ENCODE data around the gene ENTHD1. TPM values are rescaled to one million over a fixed set of nuclear protein-coding genes. Genes with fewer than 3 reads are reported as not detected.
"Not testable (repeated sequence)": the region's sequence is repeated elsewhere in the genome, so short reads cannot be mapped to it uniquely, and the experiment has no call there.

Gene ENTHD1
- polyA plus RNA-seq, 12 donors, result not detected

GRCh38 chr22:39898997-39899396 lies 5.4 kb upstream of the ENTHD1 start:
- DNase-seq, result no peak

GRCh38 chr22:39897841-39898240 lies 4.3 kb upstream of the ENTHD1 start:
- no peak for DNase-seq

GRCh38 chr22:39896313-39896996 lies 2.9 kb upstream of the ENTHD1 start:
- DNase-seq, result no peak

GRCh38 chr22:39895682-39896081 lies 2.1 kb upstream of the ENTHD1 start:
- no peak for DNase-seq

GRCh38 chr22:39894554-39895092 lies 1.1 kb upstream of the ENTHD1 start:
- no peak for DNase-seq

GRCh38 chr22:39889924-39890323 lies 3.6 kb downstream of the ENTHD1 start:
- not testable (repeated sequence) for DNase-seq

- no peak for DNase-seq
These were observed 10.5 kb downstream of the ENTHD1 start for GRCh38 chr22:39883057-39883456.

- no peak for DNase-seq
These were observed 12.8 kb downstream of the ENTHD1 start for GRCh38 chr22:39880722-39881121.

GRCh38 chr22:39877079-39877845 lies 16.3 kb downstream of the ENTHD1 start:
- DNase-seq, result no peak

GRCh38 chr22:39875176-39875885 lies 18.2 kb downstream of the ENTHD1 start:
- not testable (repeated sequence) for DNase-seq

GRCh38 chr22:39873965-39874364 lies 19.6 kb downstream of the ENTHD1 start:
- DNase-seq, result no peak

- no peak for DNase-seq
These were observed 21.0 kb downstream of the ENTHD1 start for GRCh38 chr22:39872548-39872947.

GRCh38 chr22:39871008-39871798 lies 22.4 kb downstream of the ENTHD1 start:
- no peak for DNase-seq

GRCh38 chr22:39869797-39870196 lies 23.8 kb downstream of the ENTHD1 start:
- DNase-seq, result not testable (repeated sequence)

GRCh38 chr22:39868741-39869140 lies 24.8 kb downstream of the ENTHD1 start:
- DNase-seq, result no peak

- DNase-seq, result no peak
These were observed 33.5 kb downstream of the ENTHD1 start for GRCh38 chr22:39859903-39860588.

GRCh38 chr22:39856588-39856987 lies 37.0 kb downstream of the ENTHD1 start:
- DNase-seq, result no peak

- no peak for DNase-seq
These were observed 40.8 kb downstream of the ENTHD1 start for GRCh38 chr22:39852799-39853198.

GRCh38 chr22:39851606-39852315 lies 41.8 kb downstream of the ENTHD1 start:
- DNase-seq, result no peak

- no peak for DNase-seq
These were observed 46.1 kb downstream of the ENTHD1 start for GRCh38 chr22:39847477-39847876.

All from muscle of arm (tissue), 12 donors.